PFSK-1 (cell line): Measurements from ENCODE around the gene CTU2.

Source experiments
- POLR2AphosphoS5 ChIP-seq: IDR thresholded peaks from 2 replicates; pipeline ENCODE4 v1.6.1; 2012; ENCODE audit warnings: low read depth, mild to moderate bottlenecking, control low read depth, low read length, moderate library complexity
- SIN3A ChIP-seq: IDR thresholded peaks from 2 replicates; pipeline ENCODE4 v1.6.1; 2012; ENCODE audit warnings: mild to moderate bottlenecking, low read length, moderate library complexity, borderline replicate concordance; ENCODE audit not compliant: insufficient read depth
- TF ChIP-seq, protein P1 (sequence below), 2 experiments: IDR thresholded peaks; 2 replicates each; pipeline versions ENCODE4 v1.6.1 to v1.8.0; 2011 to 2012; ENCODE audit warnings: low read depth in 2 of 2, low read length in 2 of 2, control low read depth in 1 of 2, inconsistent platforms in 1 of 2, mild to moderate bottlenecking in 1 of 2, moderate library complexity in 1 of 2; ENCODE audit not compliant: insufficient read depth in 1 of 2

GRCh38 chr16:88725609-88726407, 19.5 kb downstream of the CTU2 start:
- TF ChIP-seq POLR2AphosphoS5 (no peak), SIN3A (no peak)
- TF ChIP-seq, protein P1, sequence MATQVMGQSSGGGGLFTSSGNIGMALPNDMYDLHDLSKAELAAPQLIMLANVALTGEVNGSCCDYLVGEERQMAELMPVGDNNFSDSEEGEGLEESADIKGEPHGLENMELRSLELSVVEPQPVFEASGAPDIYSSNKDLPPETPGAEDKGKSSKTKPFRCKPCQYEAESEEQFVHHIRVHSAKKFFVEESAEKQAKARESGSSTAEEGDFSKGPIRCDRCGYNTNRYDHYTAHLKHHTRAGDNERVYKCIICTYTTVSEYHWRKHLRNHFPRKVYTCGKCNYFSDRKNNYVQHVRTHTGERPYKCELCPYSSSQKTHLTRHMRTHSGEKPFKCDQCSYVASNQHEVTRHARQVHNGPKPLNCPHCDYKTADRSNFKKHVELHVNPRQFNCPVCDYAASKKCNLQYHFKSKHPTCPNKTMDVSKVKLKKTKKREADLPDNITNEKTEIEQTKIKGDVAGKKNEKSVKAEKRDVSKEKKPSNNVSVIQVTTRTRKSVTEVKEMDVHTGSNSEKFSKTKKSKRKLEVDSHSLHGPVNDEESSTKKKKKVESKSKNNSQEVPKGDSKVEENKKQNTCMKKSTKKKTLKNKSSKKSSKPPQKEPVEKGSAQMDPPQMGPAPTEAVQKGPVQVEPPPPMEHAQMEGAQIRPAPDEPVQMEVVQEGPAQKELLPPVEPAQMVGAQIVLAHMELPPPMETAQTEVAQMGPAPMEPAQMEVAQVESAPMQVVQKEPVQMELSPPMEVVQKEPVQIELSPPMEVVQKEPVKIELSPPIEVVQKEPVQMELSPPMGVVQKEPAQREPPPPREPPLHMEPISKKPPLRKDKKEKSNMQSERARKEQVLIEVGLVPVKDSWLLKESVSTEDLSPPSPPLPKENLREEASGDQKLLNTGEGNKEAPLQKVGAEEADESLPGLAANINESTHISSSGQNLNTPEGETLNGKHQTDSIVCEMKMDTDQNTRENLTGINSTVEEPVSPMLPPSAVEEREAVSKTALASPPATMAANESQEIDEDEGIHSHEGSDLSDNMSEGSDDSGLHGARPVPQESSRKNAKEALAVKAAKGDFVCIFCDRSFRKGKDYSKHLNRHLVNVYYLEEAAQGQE (IDR thresholded peaks at IDR 0.05; ENCODE audit: insufficient read depth in 1 of 2, low read depth in 2 of 2, low read length in 2 of 2) = no peak
